H1 (cell line): ENCODE measurements around the gene EHBP1. TPM values are rescaled to one million over a fixed set of nuclear protein-coding genes. Genes with fewer than 3 reads are reported as not detected.

Source experiments
- CTCF ChIA-PET: fragments of 300-600 bp; sonication (Branson Sonifier 250); formaldehyde crosslinking; loops from one replicate; lab custom pipeline; 2021; ENCODE audit not compliant: partially characterized antibody; lab: Charles Lee
- POLR2A ChIA-PET: fragments of 300-600 bp; sonication (Branson Sonifier 250); formaldehyde crosslinking; loops from one replicate; lab custom pipeline; 2021; ENCODE audit warnings: inconsistent platforms; ENCODE audit not compliant: partially characterized antibody; lab: Charles Lee
- DNase-seq, 2 experiments: peaks; one replicate each; pipeline versions ENCODE4 v3.0.0 to v3.0.0-alpha.2; 2010 to 2022; ENCODE audit warnings: low spot score in 2 of 2, low read depth in 1 of 2, mixed read lengths in 1 of 2
- FAIRE-seq: peaks from 2 replicates; lab custom pipeline; 2011; peaks lifted over from hg19 to GRCh38; lab: Jason Lieb, UNC
- H2AFZ ChIP-seq: 2 replicates; pipeline ENCODE4 v1.8.1; 2012; ENCODE audit warnings: low read length, inconsistent platforms
- H2AK5ac ChIP-seq: 2 replicates; pipeline ENCODE4 v1.6.1; 2013; ENCODE audit warnings: low read depth, low read length
- H2BK120ac ChIP-seq: replicated peaks from 2 replicates; pipeline ENCODE3; 2013; ENCODE audit warnings: low read depth, low read length, inconsistent platforms
- H2BK12ac ChIP-seq: 2 replicates; pipeline ENCODE4 v1.6.1; 2013; ENCODE audit warnings: low read depth, low read length
- H2BK15ac ChIP-seq: 2 replicates; pipeline ENCODE4 v1.6.1; 2013; ENCODE audit warnings: low read length
- H2BK20ac ChIP-seq: 2 replicates; pipeline ENCODE4 v1.6.1; 2013; ENCODE audit warnings: low read length
- H2BK5ac ChIP-seq: 2 replicates; pipeline ENCODE4 v1.6.1; 2013; ENCODE audit warnings: low read depth, low read length
- H3K14ac ChIP-seq: 2 replicates; pipeline ENCODE4 v1.6.1; 2013; ENCODE audit warnings: inconsistent platforms; ENCODE audit not compliant: insufficient read length
- H3K18ac ChIP-seq: 2 replicates; pipeline ENCODE4 v1.6.1; 2013; ENCODE audit warnings: low read length; ENCODE audit errors: extremely low read depth
- H3K23ac ChIP-seq: 2 replicates; pipeline ENCODE4 v1.6.1; 2013; ENCODE audit warnings: inconsistent platforms; ENCODE audit not compliant: insufficient read length
- H3K23me2 ChIP-seq: 2 replicates; pipeline ENCODE4 v1.6.1; 2013; ENCODE audit warnings: low read depth, low read length
- H3K27ac ChIP-seq: 2 replicates; pipeline ENCODE4 v1.6.1; 2011; ENCODE audit warnings: low read depth, low read length, inconsistent platforms
- H3K27me3 ChIP-seq, 4 experiments: replicated peaks in 1 of 4; 1 replicate in 1 of 4; 2 replicates in 3 of 4; pipeline versions ENCODE4 v1.6.1 to v1.8.1; 2011 to 2013; ENCODE audit warnings: low read length in 3 of 4, mild to moderate bottlenecking in 3 of 4, inconsistent platforms in 2 of 4, mixed read lengths in 2 of 4, moderate library complexity in 1 of 4; ENCODE audit not compliant: control insufficient read depth in 3 of 4, insufficient read depth in 3 of 4; ENCODE audit errors: extremely low read depth in 1 of 4
- H3K36me3 ChIP-seq, 4 experiments: 2 replicates each; pipeline versions ENCODE4 v1.6.1 to v1.8.1; 2011 to 2013; ENCODE audit warnings: mild to moderate bottlenecking in 4 of 4, low read length in 3 of 4, moderate library complexity in 2 of 4, control low read depth in 1 of 4, inconsistent platforms in 1 of 4; ENCODE audit not compliant: insufficient read depth in 4 of 4, control insufficient read depth in 2 of 4
- H3K4ac ChIP-seq: replicated peaks from 2 replicates; pipeline ENCODE3; 2013; ENCODE audit warnings: low read length, low read depth, mixed read lengths, inconsistent platforms; ENCODE audit not compliant: insufficient read length
- H3K4me1 ChIP-seq, 4 experiments: replicated peaks in 1 of 4; 1 replicate in 1 of 4; 2 replicates in 3 of 4; pipeline versions ENCODE4 v1.6.1 to v1.8.1; 2011 to 2013; ENCODE audit warnings: low read length in 3 of 4, inconsistent platforms in 2 of 4, mixed read lengths in 1 of 4; ENCODE audit not compliant: insufficient read depth in 4 of 4, control insufficient read depth in 3 of 4
- H3K4me2 ChIP-seq, 2 experiments: 2 replicates each; pipeline versions ENCODE4 v1.6.1 to v1.8.1; 2011 to 2013; ENCODE audit warnings: low read depth in 2 of 2, low read length in 2 of 2, control low read depth in 1 of 2, inconsistent platforms in 1 of 2, mild to moderate bottlenecking in 1 of 2; ENCODE audit not compliant: insufficient read depth in 1 of 2
- H3K4me3 ChIP-seq, 4 experiments: fragments of 200-600, 300-600 bp in 1 of 4; sonication (generic), shearing (Covaris generic), sonication (Bioruptor Twin) in 1 of 4; 2 replicates each; pipeline versions ENCODE4 v1.5.1 to v1.8.1; 2011 to 2016; ENCODE audit warnings: low read length in 4 of 4, low read depth in 3 of 4, control low read depth in 2 of 4, inconsistent platforms in 2 of 4, mild to moderate bottlenecking in 2 of 4, mixed read lengths in 1 of 4, moderate library complexity in 1 of 4; ENCODE audit not compliant: insufficient read depth in 2 of 4; ENCODE audit errors: extremely low read depth in 1 of 4
- H3K56ac ChIP-seq: replicated peaks from 2 replicates; pipeline ENCODE3; 2013; ENCODE audit warnings: low read depth, mild to moderate bottlenecking, mixed read lengths, low read length, inconsistent platforms; ENCODE audit not compliant: insufficient read length
- H3K79me1 ChIP-seq: 2 replicates; pipeline ENCODE4 v1.6.1; 2013; ENCODE audit warnings: low read depth, low read length, control low read depth
- H3K79me2 ChIP-seq, 2 experiments: 2 replicates each; pipeline versions ENCODE4 v1.6.1 to v1.8.1; 2012 to 2013; ENCODE audit warnings: low read length in 2 of 2, mild to moderate bottlenecking in 2 of 2, inconsistent platforms in 1 of 2; ENCODE audit not compliant: insufficient read depth in 2 of 2, control insufficient read depth in 1 of 2
- H3K9ac ChIP-seq, 4 experiments: replicated peaks in 1 of 4; 1 replicate in 1 of 4; 2 replicates in 3 of 4; pipeline versions ENCODE4 v1.6.1 to v1.8.1; 2011 to 2013; ENCODE audit warnings: low read depth in 3 of 4, low read length in 3 of 4, control low read depth in 2 of 4, mild to moderate bottlenecking in 2 of 4, moderate library complexity in 2 of 4, inconsistent platforms in 1 of 4; ENCODE audit errors: extremely low read depth in 1 of 4
- H3K9me3 ChIP-seq, 2 experiments: 2 replicates each; pipeline versions ENCODE4 v1.6.1 to v1.8.1; 2012 to 2013; ENCODE audit warnings: mild to moderate bottlenecking in 2 of 2, moderate library complexity in 2 of 2, control low read depth in 1 of 2, inconsistent platforms in 1 of 2, low read depth in 1 of 2, low read length in 1 of 2, mixed read lengths in 1 of 2; ENCODE audit not compliant: insufficient read depth in 2 of 2
- H4K20me1 ChIP-seq, 2 experiments: replicated peaks in 1 of 2; 2 replicates each; pipeline versions ENCODE3 to v1.8.1; 2011 to 2013; ENCODE audit warnings: inconsistent platforms in 2 of 2, low read length in 2 of 2, mild to moderate bottlenecking in 1 of 2; ENCODE audit not compliant: insufficient read depth in 2 of 2, control insufficient read depth in 1 of 2
- H4K5ac ChIP-seq: 2 replicates; pipeline ENCODE4 v1.6.1; 2013; ENCODE audit warnings: low read length, low read depth, mixed read lengths, inconsistent platforms; ENCODE audit not compliant: insufficient read length
- H4K8ac ChIP-seq: 2 replicates; pipeline ENCODE4 v1.8.0; 2013; ENCODE audit warnings: mild to moderate bottlenecking, moderate library complexity, low read length, inconsistent platforms; ENCODE audit not compliant: insufficient read depth; ENCODE audit errors: extremely low read depth
- H4K91ac ChIP-seq: replicated peaks from 2 replicates; pipeline ENCODE3; 2013; ENCODE audit warnings: low read length, mixed read lengths, inconsistent platforms; ENCODE audit not compliant: insufficient read length
- SIN3A ChIP-seq, 2 experiments: IDR thresholded peaks in 1 of 2; conservative IDR thresholded peaks in 1 of 2; 2 replicates each; pipeline ENCODE4 v1.6.1; 2011 to 2012; ENCODE audit warnings: low read length in 2 of 2, improper control_type of control experiment in 1 of 2, low read depth in 1 of 2, mild to moderate bottlenecking in 1 of 2
- USF2 ChIP-seq: IDR thresholded peaks from 2 replicates; pipeline ENCODE4 v1.6.1; 2011; ENCODE audit warnings: low read length, improper control_type of control experiment
- WGBS, 2 experiments: shearing (Covaris generic) in 1 of 2; methylation state at CpG; one replicate each; pipeline versions ENCODE4 v1.1.6 to v1.1.7; 2013 to 2015; ENCODE audit warnings: low lambda C conversion rate in 2 of 2, mixed read lengths in 2 of 2, inconsistent platforms in 1 of 2, low coverage in 1 of 2, missing lambda C conversion rate in 1 of 2; ENCODE audit not compliant: insufficient replicate concordance in 2 of 2, insufficient coverage in 1 of 2, insufficient read length in 1 of 2; ENCODE audit errors: extremely low coverage in 1 of 2, missing lambda C conversion rate in 1 of 2; 5-methylcytosine and 5-hydroxymethylcytosine counted together
- polyA plus RNA-seq, 7 experiments: library from polyadenylated mRNA; depleted of rRNA in 3 of 7; stranded (reverse) in 5 of 7; unstranded in 2 of 7; fragments of >200 nt in 5 of 7; fragments of 200-250 nt in 2 of 7; gene quantifications; 1 replicate in 5 of 7; 2 replicates in 1 of 7; 4 replicates in 1 of 7; pipeline versions ENCODE4 v1.2.1 to v1.2.3, GENCODE V29; 2011 to 2013; ENCODE audit warnings: missing spikeins in 2 of 7, mixed read lengths in 2 of 7
- total RNA-seq: library from RNA; stranded (reverse); fragmentation: NEBNext Ultra II Directional; extraction: Animal tissue kit (Norgen Biotek cat#: 25700); gene quantifications from 2 replicates; pipeline ENCODE4 v1.2.1, GENCODE V29; 2021

Gene EHBP1
- total and polyA plus RNA-seq, 2 of the 8 experiments (the other 6 are each of a cell fraction or from before 2014, with no cell fraction given): 12.0 to 64.1 TPM

GRCh38 chr2:63035660-63036059 lies 330.1 kb downstream of the EHBP1 start:
- Histone ChIP-seq H3K56ac (no peak overlapping the region), H4K5ac (no peak overlapping the region), H3K36me3 (no peaks in the 10 kb centered on the region), H2BK20ac (no peak overlapping the region), H3K27me3 (no peaks in the 10 kb centered on the region), H3K23ac (no peak overlapping the region), H4K91ac (no peak overlapping the region), H2AK5ac (no peak overlapping the region), H3K4me3 (no peak overlapping the region), H3K23me2 (no peaks in the 10 kb centered on the region; the same call in 1 of the 2 replicates), H3K4ac (no peak overlapping the region), H3K14ac (no peak overlapping the region), H3K79me2 (no peaks in the 10 kb centered on the region), H3K79me1 (no peaks in the 10 kb centered on the region), H3K27ac (no peak overlapping the region), H4K8ac (no peak overlapping the region; the same call in 1 of the 2 replicates), H2AFZ (no peak overlapping the region), H3K18ac (no peak overlapping the region), H2BK120ac (no peak overlapping the region), H3K4me1 (peaks cover 0 to 3% (median 0%) of the 10 kb centered on the region in 4 experiments; a peak in 2 of 7 replicates), H2BK12ac (no peak overlapping the region), H2BK15ac (no peak overlapping the region), H3K4me2 (no peak overlapping the region), H3K9ac (no peak overlapping the region), H3K9me3 (no peaks in the 10 kb centered on the region), H2BK5ac (no peak overlapping the region), H4K20me1 (no peaks in the 10 kb centered on the region)
- ChIA-PET POLR2A (interaction anchor here (0.9 to 1.6 kb wide), 3 partner anchors 8 to 14 kb away, joined by 3 to 6 read pairs (median 3); no protein-coding TSS in a partner anchor), CTCF (interaction anchor here (1.1 kb wide), 2 partner anchors 12 to 60 kb away, joined by 3 to 6 read pairs; no protein-coding TSS in a partner anchor)
- no peak for TF ChIP-seq SIN3A (conservative IDR thresholded peaks at IDR 0.05 in 1 of 2, IDR thresholded peaks at IDR 0.05 in 1 of 2; ENCODE audit: low read depth in 1 of 2, low read length in 2 of 2)
- TF ChIP-seq USF2: peak; percentile 60
- DNase-seq (no peak), FAIRE-seq (no peak)
- WGBS, 2 experiments: 85% methylated on average over 4 of the region's 4 CpGs; no CpG with 5 or more reads in 1 of the 2 experiments
